ENCODE measurements around the gene NGDN. TPM values are rescaled to one million over a fixed set of nuclear protein-coding genes. Genes with fewer than 3 reads are reported as not detected.

NGDN gene
- total and polyA plus RNA-seq, 4 donors = 18.2 to 26.9 (median 22.9) TPM

GRCh38 chr14:23421594-23421993 is 47.9 kb upstream of the NGDN start:
- H3K27me3 ChIP-seq (ENCODE audit: control insufficient read depth in 4 of 4, insufficient read depth in 4 of 4, low read length in 3 of 4) = peaks cover 0 to 4% (median 0%) of the 10 kb centered on the region in 4 donors
- H3K9me3 ChIP-seq (ENCODE audit: control insufficient read depth in 4 of 4, low read length in 3 of 4) = no peaks in the 10 kb centered on the region
- no peak overlapping the region for H3K27ac ChIP-seq (ENCODE audit: low read depth in 1 of 2, low read length in 2 of 2)
- no peaks in the 10 kb centered on the region for H3K4me1 ChIP-seq (ENCODE audit: control insufficient read depth in 4 of 4, insufficient read depth in 4 of 4, low read length in 3 of 4)
- no peak overlapping the region for H3K4me3 ChIP-seq (ENCODE audit: low read depth in 1 of 3, low read length in 3 of 3)
- no peaks in the 10 kb centered on the region for H3K36me3 ChIP-seq (ENCODE audit: control insufficient read depth in 4 of 4, insufficient read depth in 3 of 4, low read depth in 1 of 4, low read length in 3 of 4)
- no peak for DNase-seq (ENCODE audit: low spot score)
- TF ChIP-seq ZBTB33 (IDR thresholded peaks at IDR 0.05) = no peak
- no peak for TF ChIP-seq CTCF (IDR thresholded peaks at IDR 0.05; ENCODE audit: low read depth, low read length, missing input control)
- TF ChIP-seq TAF1 (conservative IDR thresholded peaks at IDR 0.05) = no peak
- TF ChIP-seq RXRA (IDR thresholded peaks at IDR 0.05) = no peak
- TF ChIP-seq RAD21 (IDR thresholded peaks at IDR 0.05) = no peak
- no peak for TF ChIP-seq FOXA2 (IDR thresholded peaks at IDR 0.05)
- TF ChIP-seq YY1 (IDR thresholded peaks at IDR 0.05) = no peak
- TF ChIP-seq JUND (IDR thresholded peaks at IDR 0.05) = no peak
- TF ChIP-seq NR2F2 (IDR thresholded peaks at IDR 0.05) = no peak
- TF ChIP-seq HNF4A (conservative IDR thresholded peaks at IDR 0.05) = no peak
- TF ChIP-seq ATF3 (IDR thresholded peaks at IDR 0.05) = no peak
- no peak for TF ChIP-seq EGR1 (IDR thresholded peaks at IDR 0.05; ENCODE audit: low read depth in 2 of 2)
- no peak for TF ChIP-seq MAX (IDR thresholded peaks at IDR 0.05)
- TF ChIP-seq GABPA (IDR thresholded peaks at IDR 0.05 in 1 of 2, conservative IDR thresholded peaks at IDR 0.05 in 1 of 2) = no peak
- TF ChIP-seq HNF4G (IDR thresholded peaks at IDR 0.05) = no peak
- no peak for TF ChIP-seq FOXA1 (IDR thresholded peaks at IDR 0.05)
- no peak for TF ChIP-seq SP1 (IDR thresholded peaks at IDR 0.05)
- no peak for TF ChIP-seq REST (IDR thresholded peaks at IDR 0.05)
- no peak overlapping the region for H3K9ac ChIP-seq (ENCODE audit: low read depth in 1 of 2, low read length in 2 of 2)

All from liver (tissue), 9 donors.